Smooth muscle cell (in vitro differentiated cells): ENCODE results near the gene SMAP1. TPM values are rescaled to one million over a fixed set of nuclear protein-coding genes. Genes with fewer than 3 reads are reported as not detected.

Experiments
- DNase-seq: peaks from one replicate; lab custom pipeline; 2025; ENCODE audit not compliant: unreplicated experiment; lab: John Stamatoyannopoulos, UW
- H2AFZ ChIP-seq: fragments of 200-600 bp; sonication (generic); 2 replicates; pipeline ENCODE4 v1.6.0; 2016; ENCODE audit warnings: antibody characterized with exemption, low read depth, mild to moderate bottlenecking
- H3F3A ChIP-seq: fragments of 200-600 bp; sonication (generic); 2 replicates; pipeline ENCODE4 v1.6.0; 2017; ENCODE audit warnings: antibody characterized with exemption, low read depth
- H3K27ac ChIP-seq: fragments of 200-600 bp; sonication (generic); 2 replicates; pipeline ENCODE4 v1.5.1; 2016; ENCODE audit warnings: low read depth, mild to moderate bottlenecking
- H3K27me3 ChIP-seq: fragments of 200-600 bp; sonication (generic); 2 replicates; pipeline ENCODE4 v1.6.1; 2016; ENCODE audit warnings: low read depth, mild to moderate bottlenecking
- H3K36me3 ChIP-seq: fragments of 200-600 bp; sonication (generic); 2 replicates; pipeline ENCODE4 v1.5.1; 2016; ENCODE audit warnings: low read depth
- H3K4me1 ChIP-seq: fragments of 200-600 bp; sonication (generic); 2 replicates; pipeline ENCODE4 v1.5.1; 2016; ENCODE audit warnings: low read depth
- H3K4me2 ChIP-seq: fragments of 200-600 bp; sonication (generic); 2 replicates; pipeline ENCODE4 v1.6.0; 2016; ENCODE audit warnings: mild to moderate bottlenecking
- H3K4me3 ChIP-seq: fragments of 200-600 bp; sonication (generic); 2 replicates; pipeline ENCODE4 v1.5.1; 2016; ENCODE audit warnings: mild to moderate bottlenecking
- H3K79me2 ChIP-seq: fragments of 200-600 bp; sonication (generic); 2 replicates; pipeline ENCODE4 v1.6.0; 2016; ENCODE audit warnings: low read depth, mild to moderate bottlenecking
- H3K9ac ChIP-seq: fragments of 200-600 bp; sonication (generic); 2 replicates; pipeline ENCODE4 v1.6.0; 2016; ENCODE audit warnings: low read depth
- H3K9me3 ChIP-seq: fragments of 200-600 bp; sonication (generic); replicated peaks from 2 replicates; pipeline ENCODE4 v1.5.1; 2016; ENCODE audit warnings: low read depth
- H4K20me1 ChIP-seq: fragments of 200-600 bp; sonication (generic); 2 replicates; pipeline ENCODE4 v1.6.0; 2016; ENCODE audit warnings: low read depth
- CTCF ChIP-seq: fragments of 200-600 bp; sonication (generic); IDR thresholded peaks from 2 replicates; pipeline ENCODE4 v1.5.1; 2017; ENCODE audit warnings: borderline replicate concordance, mild to moderate bottlenecking, antibody characterized with exemption; ENCODE audit not compliant: insufficient read depth, poor library complexity, severe bottlenecking
- WGBS: methylation state at CpG from one replicate; pipeline ENCODE4 v1.1.7; 2016; ENCODE audit warnings: low lambda C conversion rate; 5-methylcytosine and 5-hydroxymethylcytosine counted together
- polyA plus RNA-seq: library from polyadenylated mRNA; unstranded; fragments of >200 nt; fragmentation: Nextera tagmentation; extraction: Ambion mirVana; gene quantifications from 2 replicates; pipeline ENCODE4 v1.2.1, GENCODE V29; 2016
- total RNA-seq: library from RNA; depleted of rRNA; stranded (reverse); fragments of >200 nt; gene quantifications from 2 replicates; pipeline ENCODE4 v1.2.3, GENCODE V29; 2014

Gene SMAP1
- total and polyA plus RNA-seq, 2 experiments from 2014 or later, result 21.7 to 39.8 TPM

DNA sequence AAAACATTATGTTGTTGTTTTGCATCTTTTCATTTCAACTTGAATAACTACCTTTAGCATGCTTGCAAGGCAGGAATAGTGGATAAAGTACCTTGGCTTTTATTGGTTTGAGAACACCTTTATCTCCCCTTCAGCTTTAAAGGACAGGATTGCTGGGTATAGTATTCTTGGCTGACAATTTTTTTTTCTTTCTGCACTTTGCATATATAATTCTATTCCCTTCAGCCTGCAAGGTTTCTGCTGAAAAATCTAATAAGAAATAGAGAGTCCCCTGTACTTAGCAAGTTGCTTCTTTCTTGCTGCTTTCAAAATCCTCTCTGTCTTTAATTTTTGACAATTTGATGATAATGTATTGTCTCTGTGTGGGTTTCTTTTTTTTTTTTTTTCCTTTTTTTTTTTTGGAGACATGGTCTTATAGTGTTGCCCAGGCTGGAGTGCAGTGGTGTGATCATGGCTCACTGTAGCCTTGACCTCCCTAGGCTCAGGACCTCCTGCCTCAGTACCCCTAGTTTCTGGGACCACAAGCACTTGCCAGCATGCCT, 47.1 kb downstream of the SMAP1 start:
- Histone ChIP-seq H3K4me1 (no peaks in the 10 kb centered on the region), H3K79me2 (peaks cover 92% of the 10 kb centered on the region), H4K20me1 (peaks cover 64% of the 10 kb centered on the region), H3K4me3 (no peak overlapping the region), H3F3A (no peaks in the 10 kb centered on the region), H3K36me3 (no peaks in the 10 kb centered on the region), H2AFZ (no peak overlapping the region), H3K27ac (no peak overlapping the region), H3K4me2 (no peak overlapping the region), H3K9ac (no peak overlapping the region), H3K27me3 (no peaks in the 10 kb centered on the region), H3K9me3 (peaks cover 6% of the 10 kb centered on the region)
- DNase-seq, result no peak
- no peak for TF ChIP-seq CTCF

GRCh38 chr6:70717038-70717801, 49.5 kb downstream of the SMAP1 start:
- H3K27me3 ChIP-seq, result no peaks in the 10 kb centered on the region
- no peaks in the 10 kb centered on the region for H3F3A ChIP-seq
- peaks cover 79% of the 10 kb centered on the region for H3K79me2 ChIP-seq
- H2AFZ ChIP-seq, result no peak overlapping the region
- no peak overlapping the region for H3K9ac ChIP-seq
- H3K4me3 ChIP-seq, result no peak overlapping the region
- WGBS, result 83% methylated on average over 5 of the region's 5 CpGs
- no peak for TF ChIP-seq CTCF
- H4K20me1 ChIP-seq, result peaks cover 54% of the 10 kb centered on the region
- H3K4me2 ChIP-seq, result no peak overlapping the region
- H3K9me3 ChIP-seq, result peaks cover 6% of the 10 kb centered on the region
- no peak for DNase-seq
- H3K4me1 ChIP-seq, result no peaks in the 10 kb centered on the region
- no peak overlapping the region for H3K27ac ChIP-seq
- H3K36me3 ChIP-seq, result no peaks in the 10 kb centered on the region

DNA sequence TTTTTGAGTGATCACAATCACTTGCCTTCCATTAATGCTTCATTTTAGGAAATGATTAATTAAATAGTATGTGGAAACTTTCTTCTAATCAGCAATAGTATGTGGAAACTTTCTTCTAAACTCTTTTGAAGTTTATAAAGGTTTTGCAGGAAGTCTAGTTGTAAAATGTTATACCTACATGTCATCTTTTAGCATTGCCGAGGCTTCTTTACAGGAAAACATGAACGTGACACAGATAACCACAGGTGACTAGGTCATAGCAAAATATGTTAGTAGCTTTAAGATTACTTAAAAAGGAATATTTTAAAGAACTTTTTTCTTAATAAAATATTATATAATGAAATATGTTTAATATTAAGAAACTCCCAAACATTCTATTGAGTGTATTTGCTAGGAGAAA, 56.8 kb downstream of the SMAP1 start:
- H4K20me1 ChIP-seq, result peaks cover 64% of the 10 kb centered on the region
- no peak for DNase-seq
- peaks cover 6% of the 10 kb centered on the region for H3K4me1 ChIP-seq
- no peak overlapping the region for H3K4me3 ChIP-seq
- no peak overlapping the region for H3K4me2 ChIP-seq
- 86% methylated on average over 2 of the region's 2 CpGs for WGBS
- H3K27ac ChIP-seq, result no peak overlapping the region
- peaks cover 44% of the 10 kb centered on the region for H3K79me2 ChIP-seq
- H3K9ac ChIP-seq, result no peak overlapping the region
- no peak for TF ChIP-seq CTCF
- H3K36me3 ChIP-seq, result no peaks in the 10 kb centered on the region
- no peaks in the 10 kb centered on the region for H3K27me3 ChIP-seq
- H2AFZ ChIP-seq, result no peak overlapping the region
- H3K9me3 ChIP-seq, result no peaks in the 10 kb centered on the region
- no peaks in the 10 kb centered on the region for H3F3A ChIP-seq
